K562 (cell line): ENCODE data around the gene IL20. TPM values are rescaled to one million over a fixed set of nuclear protein-coding genes. Genes with fewer than 3 reads are reported as not detected.

Experiments
- ATAC-seq: fragments of 200-7000 bp; cut with Tn5 transposase; 3 replicates; pipeline ENCODE4 v1.9.1; 2020; ENCODE audit warnings: moderate library complexity
- BruUV-seq: library from RNA; stranded (reverse); fragments of 400-500 nt; replicated peaks from 2 replicates; lab custom pipeline; 2021; lab: Mats Ljungman, UMichigan
- CTCF ChIA-PET: fragments of 300-600 bp; formaldehyde crosslinking; extraction: SDS; loops from one replicate; lab custom pipeline; 2021; ENCODE audit warnings: low intra/inter-chr PET ratio; lab: Yijun Ruan, JAX
- POLR2A ChIA-PET: fragments of 300-600, 350-650 bp; sonication (Branson Sonifier 250); formaldehyde crosslinking; extraction: SDS; loops from one replicate; lab custom pipeline; 2021; ENCODE audit warnings: antibody characterized with exemption, inconsistent platforms; lab: Yijun Ruan, JAX
- DNase-seq, 4 experiments: peaks; one replicate each; pipeline versions ENCODE4 v3.0.0 to v3.0.0-alpha.2; 2011 to 2018; ENCODE audit warnings: low spot score in 3 of 4, mixed read lengths in 3 of 4; ENCODE audit errors: extremely low read depth in 1 of 4
- FAIRE-seq: peaks from 2 replicates; lab custom pipeline; 2011; peaks lifted over from hg19 to GRCh38; lab: Jason Lieb, UNC
- H2AFZ ChIP-seq: 2 replicates; pipeline ENCODE4 v1.6.0; 2011; ENCODE audit warnings: low read depth, low read length, control low read depth, inconsistent platforms
- H3K27ac ChIP-seq: fragments of 200-600 bp; 3 replicates; pipeline ENCODE4 v1.8.0; 2011; ENCODE audit warnings: low read depth, mild to moderate bottlenecking, control low read depth, inconsistent platforms, low read length, moderate library complexity, mixed read lengths; ENCODE audit errors: extremely low read depth
- H3K27me3 ChIP-seq, 2 experiments: fragments of 300-600 bp in 1 of 2; 2 replicates in 1 of 2; 3 replicates in 1 of 2; pipeline versions ENCODE4 v1.6.0 to v1.8.0; 2011; ENCODE audit warnings: inconsistent platforms in 2 of 2, low read length in 2 of 2, mild to moderate bottlenecking in 1 of 2, mixed read lengths in 1 of 2, moderate library complexity in 1 of 2; ENCODE audit not compliant: control insufficient read depth in 2 of 2, insufficient read depth in 2 of 2
- H3K36me3 ChIP-seq: fragments of 300-600 bp; 3 replicates; pipeline ENCODE4 v1.8.0; 2011; ENCODE audit warnings: mild to moderate bottlenecking, low read length, inconsistent platforms; ENCODE audit not compliant: control insufficient read depth, insufficient read depth
- H3K4me1 ChIP-seq, 2 experiments: fragments of 200-600 bp in 1 of 2; replicated peaks in 1 of 2; 2 replicates in 1 of 2; 3 replicates in 1 of 2; pipeline versions ENCODE4 v1.5.1 to v1.8.0; 2011; ENCODE audit warnings: inconsistent platforms in 2 of 2, low read length in 2 of 2, mild to moderate bottlenecking in 1 of 2, mixed read lengths in 1 of 2, moderate library complexity in 1 of 2; ENCODE audit not compliant: control insufficient read depth in 2 of 2, insufficient read depth in 2 of 2
- H3K4me2 ChIP-seq: 2 replicates; pipeline ENCODE4 v1.6.1; 2011; ENCODE audit warnings: low read length, control low read depth, inconsistent platforms, mixed read lengths; ENCODE audit not compliant: insufficient read depth
- H3K4me3 ChIP-seq: fragments of 200-600 bp; sonication (generic), shearing (Covaris generic); 2 replicates; pipeline ENCODE4 v1.5.1; 2016; ENCODE audit warnings: control low read depth, inconsistent platforms
- H3K79me2 ChIP-seq: fragments of 200-600 bp; 3 replicates; pipeline ENCODE4 v1.8.0; 2011; ENCODE audit warnings: low read length, inconsistent platforms; ENCODE audit not compliant: control insufficient read depth, insufficient read depth
- H3K9ac ChIP-seq, 2 experiments: 2 replicates each; pipeline versions ENCODE4 v1.6.0 to v1.6.1; 2011; ENCODE audit warnings: low read depth in 2 of 2, low read length in 2 of 2, control low read depth in 1 of 2, inconsistent platforms in 1 of 2, mild to moderate bottlenecking in 1 of 2, mixed read lengths in 1 of 2; ENCODE audit not compliant: insufficient read depth in 1 of 2
- H3K9me1 ChIP-seq: one replicate; pipeline ENCODE4 v1.6.0; 2011; ENCODE audit warnings: inconsistent platforms, mild to moderate bottlenecking, low read length, moderate library complexity; ENCODE audit not compliant: control insufficient read depth, insufficient read depth
- H3K9me3 ChIP-seq: replicated peaks from 2 replicates; pipeline ENCODE4 v1.5.1; 2011; ENCODE audit warnings: low read depth, low read length, inconsistent platforms; ENCODE audit not compliant: control insufficient read depth, insufficient read depth
- H4K20me1 ChIP-seq: replicated peaks from 2 replicates; pipeline ENCODE4 v1.6.1; 2011; ENCODE audit warnings: low read length, inconsistent platforms, mixed read lengths; ENCODE audit not compliant: control insufficient read depth, insufficient read depth
- JUN ChIP-seq, 2 experiments: sonication (generic) in 1 of 2; formaldehyde crosslinking in 1 of 2; IDR thresholded peaks; 2 replicates each; pipeline versions ENCODE4 v1.6.1 to v1.8.0; 2012 to 2022; ENCODE audit warnings: borderline replicate concordance in 2 of 2, mild to moderate bottlenecking in 2 of 2, improper control_type of control experiment in 1 of 2, low read depth in 1 of 2, low read length in 1 of 2, missing genetic modification reagents in 1 of 2
- PRPF4 ChIP-seq: fragments of 200-400 bp; formaldehyde crosslinking; IDR thresholded peaks from one replicate; pipeline ENCODE4 v1.6.1; 2017; ENCODE audit warnings: low read length, low read depth, mild to moderate bottlenecking; ENCODE audit not compliant: insufficient read depth, poor library complexity, severe bottlenecking
- RBM14 ChIP-seq: fragments of 200-400 bp; formaldehyde crosslinking; IDR thresholded peaks from 2 replicates; pipeline ENCODE4 v1.6.1; 2018; ENCODE audit warnings: low read depth, mild to moderate bottlenecking, low read length, moderate library complexity, borderline replicate concordance; ENCODE audit not compliant: insufficient read depth
- XRCC3 ChIP-seq: fragments of 450-650 bp; IDR thresholded peaks from 2 replicates; pipeline ENCODE4 v1.6.1; 2017; ENCODE audit warnings: mild to moderate bottlenecking, moderate library complexity
- WGBS: fragments of 100-300 bp; shearing (Covaris generic); methylation state at CpG from one replicate; pipeline ENCODE4 v1.1.6; 2016; ENCODE audit warnings: low coverage, mixed read lengths; ENCODE audit not compliant: insufficient coverage; ENCODE audit errors: missing lambda C conversion rate; 5-methylcytosine and 5-hydroxymethylcytosine counted together
- in situ Hi-C: fragments of 300-500 bp; cut with MboI; formaldehyde crosslinking; loops from 4 replicates; pipeline ENCODE4 v1.15.0; 2018; ENCODE audit warnings: inconsistent platforms, mixed read lengths
- intact Hi-C: fragments of 100-400 bp; cut with micrococcal nuclease; formaldehyde crosslinking; loops from 2 replicates; pipeline ENCODE4 v1.14.2; 2022
- polyA plus RNA-seq, 8 experiments: library from polyadenylated mRNA; depleted of rRNA in 4 of 8; stranded (reverse) in 5 of 8; unstranded in 3 of 8; fragments of >200 nt; fragmentation: Nextera tagmentation in 2 of 8; fragmentation: Illumina TruSeq in 1 of 8; extraction: Ambion mirVana in 2 of 8; extraction: Trizol in 1 of 8; gene quantifications; 2 replicates each; pipeline versions ENCODE4 v1.2.1 to v1.2.3, GENCODE V29; 2011 to 2014; ENCODE audit warnings: inconsistent platforms in 1 of 8, missing spikeins in 1 of 8
- total RNA-seq, 7 experiments: library from RNA; depleted of rRNA in 6 of 7; stranded (reverse); fragments of >200 nt in 6 of 7; fragmentation: Illumina TruSeq in 2 of 7; extraction: Trizol in 2 of 7; gene quantifications; 2 replicates each; pipeline versions ENCODE4 v1.2.1 to v1.2.3, GENCODE V29; 2011 to 2021; ENCODE audit warnings: low replicate concordance in 1 of 7

IL20 gene
- total and polyA plus RNA-seq, 9 of the 15 experiments (the other 6 are each of a cell fraction or from before 2014, with no cell fraction given), result not detected

DNA sequence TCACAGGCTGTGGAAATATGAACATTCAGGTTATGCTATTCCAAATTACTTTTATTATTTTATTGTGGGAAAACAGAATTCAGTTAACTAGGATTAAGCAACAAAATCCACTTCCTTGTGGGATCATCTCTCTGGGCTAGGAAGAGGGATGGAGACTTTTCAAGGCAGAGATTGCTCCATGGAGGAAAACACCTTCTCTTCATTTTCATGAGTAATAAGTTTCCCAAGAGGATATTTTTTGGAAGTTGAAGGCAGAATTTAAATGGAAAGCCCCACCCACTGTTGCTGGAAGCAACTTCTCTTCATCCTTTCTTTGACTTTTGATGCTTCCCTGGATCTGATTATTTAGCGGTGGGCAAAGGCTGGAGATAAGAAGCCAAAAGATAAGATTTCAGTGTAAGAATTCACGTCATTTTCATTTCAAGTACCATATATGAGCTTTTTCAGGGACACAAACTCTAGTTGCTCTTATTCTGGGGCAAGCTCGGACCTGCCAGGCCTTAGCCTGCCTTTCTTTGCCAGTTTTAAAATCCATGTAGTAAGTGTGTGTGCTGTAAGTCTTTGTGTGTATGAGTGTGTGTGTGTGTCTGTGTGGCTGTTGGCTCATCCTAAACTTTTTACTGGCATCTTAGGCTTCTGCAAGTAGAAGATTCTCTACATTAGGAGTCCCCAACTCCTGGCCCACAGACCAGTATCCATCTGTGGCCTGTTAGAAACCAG is 20.1 kb downstream of the IL20 start:
- H3K9ac ChIP-seq, result no peak overlapping the region
- H3K36me3 ChIP-seq, result no peaks in the 10 kb centered on the region
- DNase-seq, result no peak
- in situ Hi-C loops, result no loop called here
- WGBS, result 0% methylated on average over 3 of the region's 3 CpGs
- H3K27ac ChIP-seq, result no peak overlapping the region
- TF ChIP-seq RBM14, result no peak
- no peak for TF ChIP-seq PRPF4
- no peak for TF ChIP-seq JUN (IDR thresholded peaks at IDR 0.05; ENCODE audit: borderline replicate concordance, low read depth, low read length)
- TF ChIP-seq JUN (CRISPR knock-in tag; IDR thresholded peaks at IDR 0.05; ENCODE audit: borderline replicate concordance), result no peak
- no peak for TF ChIP-seq XRCC3
- TF ChIP-seq, all 486 proteins: peak for 0
- intact Hi-C loops, result no loop called here
- Histone ChIP-seq H3K27me3 (peaks cover 18 to 21% of the 10 kb centered on the region in 2 experiments; a peak in 4 of 5 replicates), H4K20me1 (no peaks in the 10 kb centered on the region), H3K4me2 (no peak overlapping the region), H2AFZ (no peak overlapping the region), H3K9me3 (no peaks in the 10 kb centered on the region), H3K9me1 (no peaks in the 10 kb centered on the region), H3K4me3 (no peak overlapping the region), H3K4me1 (peaks cover 0 to 6% of the 10 kb centered on the region in 2 experiments; a peak in 4 of 5 replicates), H3K79me2 (no peaks in the 10 kb centered on the region)
- CTCF ChIA-PET, result no interaction called here
- FAIRE-seq (no peak), ATAC-seq (no peak)
- POLR2A ChIA-PET, result interaction anchor here (1.0 to 1.2 kb wide), 3 partner anchors 9 to 60 kb away, joined by 3 to 4 read pairs (median 3); partner anchors contain the start of gene PIGR
- no TSS peak for BruUV-seq
